ENCODE measurements around the gene LCN15. TPM values are rescaled to one million over a fixed set of nuclear protein-coding genes. Genes with fewer than 3 reads are reported as not detected.
"Not testable (repeated sequence)": the region's sequence is repeated elsewhere in the genome, so short reads cannot be mapped to it uniquely, and the experiment has no call there.

LCN15 gene
- total RNA-seq, 1 donor, result not detected

DNA sequence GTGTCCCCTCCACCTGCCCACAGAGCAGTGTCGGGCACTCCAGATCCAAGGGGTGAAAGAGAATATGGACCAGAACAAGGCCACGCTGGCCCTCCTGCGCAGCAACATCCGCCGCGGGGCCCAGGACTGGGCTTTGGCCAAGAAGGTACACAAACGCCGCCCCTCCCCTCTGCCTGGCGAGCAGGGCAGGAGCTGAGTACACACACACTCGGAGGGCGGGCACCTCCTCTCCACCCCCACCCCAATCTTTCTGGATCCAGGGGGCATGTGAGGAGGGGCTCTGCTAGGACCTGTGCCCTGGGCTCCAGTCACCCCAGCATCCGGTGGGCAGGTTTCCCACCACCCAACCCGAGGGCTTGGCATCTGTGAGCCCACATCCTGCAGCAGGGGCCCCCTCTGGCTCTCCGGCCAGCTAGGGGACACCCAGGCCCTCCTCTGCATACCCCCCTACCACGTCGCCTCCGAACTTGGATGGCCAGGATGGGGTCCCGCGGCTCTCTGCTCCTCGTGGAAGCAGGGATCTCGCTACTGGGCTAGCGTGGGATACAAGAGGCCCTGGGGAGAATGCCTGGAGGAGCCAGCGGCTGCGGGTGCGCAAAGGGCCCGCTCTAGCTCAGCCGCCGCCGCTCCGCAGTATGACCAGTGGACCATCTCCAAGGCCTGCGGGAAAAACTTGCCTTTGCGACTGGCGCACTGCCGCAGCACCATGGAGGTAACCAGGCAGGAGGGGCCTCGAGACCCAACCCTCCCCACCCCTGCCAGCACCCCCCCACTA, 34.9 kb upstream of the LCN15 start:
- no peaks in the 10 kb centered on the region for H3K9me3 ChIP-seq (ENCODE audit: low read depth, low read length)
- H3K4me3 ChIP-seq (ENCODE audit: low read length), result peak overlapping the region; percentile 26
- H3K27me3 ChIP-seq (ENCODE audit: insufficient read depth, low read length), result peaks cover 20% of the 10 kb centered on the region
- peaks cover 32% of the 10 kb centered on the region for H3K4me1 ChIP-seq (ENCODE audit: insufficient read depth, low read length)

DNA sequence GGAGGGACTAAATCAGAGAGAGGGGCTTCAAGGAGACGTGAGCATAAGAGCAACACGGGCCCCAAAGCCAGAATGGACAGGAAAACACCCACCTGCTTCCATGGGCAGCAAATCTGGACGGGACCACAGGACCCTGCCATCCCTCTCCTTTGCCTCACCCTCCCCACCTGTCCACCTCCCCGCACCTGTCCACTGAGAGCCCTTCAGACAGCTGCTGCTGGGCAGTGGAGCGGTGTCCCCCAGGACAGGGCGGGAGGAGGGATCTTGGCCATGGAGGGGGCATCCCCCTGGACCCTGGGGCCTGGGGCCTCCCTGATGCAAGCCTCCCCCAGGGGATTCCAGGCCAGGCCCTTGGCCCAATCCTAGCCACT, 34.4 kb upstream of the LCN15 start:
- Histone ChIP-seq H3K27me3 (ENCODE audit: insufficient read depth, low read length) (peaks cover 20% of the 10 kb centered on the region), H3K9me3 (ENCODE audit: low read depth, low read length) (no peaks in the 10 kb centered on the region), H3K4me1 (ENCODE audit: insufficient read depth, low read length) (peaks cover 32% of the 10 kb centered on the region), H3K4me3 (ENCODE audit: low read length) (no peak overlapping the region)

DNA sequence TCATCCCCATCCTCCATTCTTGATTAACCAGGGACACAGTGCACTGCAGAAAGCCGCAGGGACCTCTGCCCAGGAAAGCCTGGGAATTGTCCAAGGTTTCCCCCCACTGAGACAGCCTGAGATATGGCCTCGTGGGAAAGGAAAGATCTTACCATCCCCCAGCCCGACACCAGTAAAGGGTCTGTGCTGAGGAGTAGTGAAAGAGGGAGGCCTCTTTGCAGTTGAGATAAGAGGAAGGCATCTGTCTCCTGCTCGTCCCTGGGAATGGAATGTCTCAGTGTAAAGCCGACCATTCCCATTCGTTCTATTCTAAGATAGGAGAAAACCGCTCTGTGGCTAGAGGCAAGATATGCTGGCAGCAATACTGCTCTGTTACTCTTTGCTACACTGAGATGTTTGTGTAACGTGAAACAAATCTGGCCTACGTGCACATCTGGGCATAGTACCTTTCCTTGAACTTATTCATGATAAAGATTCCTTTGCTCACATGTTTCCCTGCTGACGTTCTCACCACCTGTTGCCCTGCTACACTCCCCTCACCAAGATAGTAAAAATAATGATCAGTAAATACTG, 32.5 kb upstream of the LCN15 start:
- Histone ChIP-seq H3K27me3 (ENCODE audit: insufficient read depth, low read length) (peaks cover 14% of the 10 kb centered on the region), H3K4me1 (ENCODE audit: insufficient read depth, low read length) (peaks cover 40% of the 10 kb centered on the region)
- H3K9me3 ChIP-seq (ENCODE audit: low read depth, low read length); H3K4me3 ChIP-seq (ENCODE audit: low read length): not testable (repeated sequence)

DNA sequence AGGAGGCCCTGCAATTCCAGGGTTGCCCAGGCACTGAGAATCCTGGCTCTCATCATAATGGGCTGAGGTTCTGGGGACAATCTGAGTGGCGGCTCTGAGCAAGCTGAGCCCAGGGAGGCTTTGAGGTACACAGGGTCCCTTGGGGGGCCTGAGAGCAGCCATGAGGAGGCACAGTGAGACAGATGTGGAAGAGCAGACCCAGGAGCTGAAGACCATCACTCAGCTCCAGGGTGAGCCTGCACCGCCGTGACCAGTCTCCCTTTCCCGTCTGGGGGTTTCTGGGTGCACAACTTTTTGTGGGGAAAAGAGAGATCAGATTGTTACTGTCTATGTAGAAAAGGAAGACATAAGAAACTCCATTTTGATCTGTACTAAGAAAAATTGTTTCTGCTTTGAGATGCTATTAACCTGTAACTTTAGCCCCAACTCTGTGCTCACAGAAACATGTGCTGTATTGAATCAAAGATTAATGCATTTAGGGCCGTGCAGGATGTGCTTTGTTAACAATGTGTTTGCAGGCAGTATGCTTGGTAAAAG, 32.0 kb upstream of the LCN15 start, which contains the start of gene CCDC183:
Gene CCDC183, plus strand, starts transcription at position 101 of the 537 bp plus-strand sequence. Its CDS starts 60 bp downstream, at position 161.
- Histone ChIP-seq H3K9me3 (ENCODE audit: low read depth, low read length) (no peaks in the 10 kb centered on the region), H3K4me1 (ENCODE audit: insufficient read depth, low read length) (peaks cover 43% of the 10 kb centered on the region), H3K27me3 (ENCODE audit: insufficient read depth, low read length) (peaks cover 14% of the 10 kb centered on the region), H3K4me3 (ENCODE audit: low read length) (no peak within 1 kb of the TSS)

DNA sequence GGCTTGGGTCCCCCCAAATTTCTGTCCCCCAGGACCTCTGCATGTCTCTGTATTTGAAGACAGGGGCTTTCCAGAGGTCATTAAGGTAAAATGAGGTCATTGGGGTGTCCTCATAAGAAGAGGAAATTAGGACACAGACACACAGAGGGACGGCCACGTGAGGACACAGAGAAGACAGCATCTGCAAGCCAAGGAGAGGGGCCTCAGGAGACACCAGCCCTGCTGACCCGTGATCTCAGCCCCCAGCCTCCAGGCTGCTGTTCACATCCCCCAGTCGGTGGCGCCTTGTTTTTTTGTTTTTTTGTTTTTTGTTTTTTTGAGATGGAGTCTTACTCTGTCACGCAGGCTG, 30.7 kb upstream of the LCN15 start:
- Histone ChIP-seq H3K9me3 (ENCODE audit: low read depth, low read length) (no peaks in the 10 kb centered on the region), H3K4me1 (ENCODE audit: insufficient read depth, low read length) (peaks cover 38% of the 10 kb centered on the region), H3K27me3 (ENCODE audit: insufficient read depth, low read length) (peaks cover 12% of the 10 kb centered on the region), H3K4me3 (ENCODE audit: low read length) (no peak overlapping the region)

DNA sequence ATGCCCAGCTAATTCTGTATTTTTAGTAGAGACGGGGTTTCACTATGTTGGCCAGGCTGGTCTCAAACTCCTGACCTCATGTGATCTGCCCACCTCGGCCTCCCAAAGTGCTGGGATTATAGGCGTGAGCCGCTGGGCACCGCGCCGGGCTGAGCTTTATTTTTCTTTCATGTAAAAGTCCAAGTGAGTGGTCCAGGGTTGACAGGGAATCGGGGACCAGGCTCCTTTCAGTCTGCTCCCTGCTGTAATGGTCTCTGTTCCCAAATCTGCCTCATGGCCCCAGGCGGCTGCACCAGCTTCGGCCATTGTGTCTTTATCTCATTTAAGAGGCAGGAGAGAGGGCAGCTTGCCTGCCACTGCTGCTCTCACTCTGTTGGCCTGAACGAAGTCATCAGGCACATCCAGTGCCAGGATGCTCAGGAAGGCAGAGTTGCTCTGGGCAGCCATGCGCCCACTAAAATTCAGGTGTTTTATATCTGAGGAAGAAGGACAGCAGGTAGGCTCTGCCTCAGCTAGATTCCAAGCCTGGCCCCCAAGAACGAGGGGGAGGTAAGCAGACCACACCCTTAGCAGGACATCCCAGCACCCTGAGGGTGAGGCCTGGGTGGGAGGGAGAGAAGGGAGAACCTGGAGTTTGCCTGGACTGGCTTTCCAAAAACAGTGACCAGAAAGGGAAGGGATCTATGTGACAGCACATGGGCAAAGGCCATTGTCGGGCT, 30.1 kb upstream of the LCN15 start:
- Histone ChIP-seq H3K9me3 (ENCODE audit: low read depth, low read length) (no peaks in the 10 kb centered on the region), H3K4me1 (ENCODE audit: insufficient read depth, low read length) (peaks cover 34% of the 10 kb centered on the region), H3K4me3 (ENCODE audit: low read length) (no peak overlapping the region), H3K27me3 (ENCODE audit: insufficient read depth, low read length) (peaks cover 12% of the 10 kb centered on the region)

DNA sequence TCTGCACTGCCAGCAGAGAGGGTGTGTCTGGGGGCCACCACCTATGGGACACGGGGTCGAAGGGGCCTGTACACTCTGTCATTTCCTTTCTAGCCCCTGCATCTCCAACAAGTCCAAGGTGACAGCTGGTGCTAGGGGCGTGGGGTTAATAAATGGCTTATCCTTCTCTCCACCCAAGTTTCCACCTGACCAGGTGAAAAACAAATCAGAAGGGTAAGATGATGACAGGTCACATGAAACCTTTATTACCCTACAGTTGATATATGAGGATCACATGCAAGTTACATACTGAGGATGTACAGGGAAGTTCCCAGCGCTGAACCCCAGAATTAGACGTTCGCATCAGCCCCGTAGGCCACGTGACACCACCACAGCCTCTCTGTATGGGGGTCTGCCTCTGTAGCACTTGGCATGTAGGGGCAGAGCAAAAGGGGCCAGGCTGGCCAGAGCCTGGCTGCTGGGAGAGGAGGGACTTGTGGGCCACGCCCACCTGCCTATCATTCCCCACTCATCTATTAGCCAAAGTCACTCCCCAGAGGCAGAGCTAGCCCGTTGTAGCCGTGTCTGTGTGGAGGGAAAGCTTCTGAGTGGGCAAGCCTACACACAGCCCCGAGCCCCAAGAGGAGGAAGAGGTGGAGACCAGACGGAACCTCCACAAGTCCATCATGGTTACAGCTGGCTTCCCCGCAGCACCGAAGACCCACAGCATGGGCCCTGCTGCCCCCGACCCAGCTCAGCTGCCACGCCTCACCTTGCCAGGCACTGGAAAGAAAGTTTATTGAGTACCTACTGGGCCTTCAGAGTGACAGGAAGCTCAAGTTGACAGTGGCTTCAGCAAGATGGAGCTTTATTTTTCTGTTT, 29.0 kb upstream of the LCN15 start:
- peaks cover 3% of the 10 kb centered on the region for H3K27me3 ChIP-seq (ENCODE audit: insufficient read depth, low read length)

DNA sequence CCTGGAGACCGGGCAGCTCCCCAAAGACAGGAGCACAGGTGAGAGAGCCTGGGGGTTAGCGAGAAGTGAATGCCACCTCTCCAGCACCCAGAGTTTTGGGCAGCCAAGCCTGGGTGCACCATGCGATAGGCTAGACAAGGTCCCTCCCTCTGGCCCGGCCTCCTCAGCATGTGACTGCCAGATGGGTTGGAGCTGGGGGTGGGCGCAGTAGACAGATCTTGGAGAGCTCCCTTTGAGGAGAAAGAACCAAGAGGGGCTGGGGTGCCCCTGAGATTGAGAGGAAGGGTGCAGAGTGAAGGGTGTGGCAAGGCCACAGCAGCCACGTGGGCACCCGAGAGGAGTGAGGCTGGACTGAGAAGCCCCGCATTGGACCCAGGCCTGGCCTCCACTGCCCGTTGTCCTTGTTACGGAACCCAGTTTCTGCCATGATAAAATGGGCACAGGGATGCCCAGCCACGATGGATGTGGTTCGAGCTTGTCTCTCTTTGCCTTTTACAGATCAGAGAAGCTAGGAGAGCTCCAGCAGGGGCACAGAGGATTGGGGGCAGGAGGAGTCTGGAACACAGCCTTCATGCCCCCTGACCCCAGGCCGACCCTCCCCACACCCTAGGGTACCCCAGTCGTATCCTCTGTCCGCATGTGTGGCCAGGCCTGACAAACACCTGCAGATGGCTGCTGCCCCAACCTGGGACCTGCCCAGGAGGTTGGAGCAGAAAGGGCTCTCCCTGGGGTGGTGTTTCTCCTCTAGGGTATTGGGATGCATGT, 28.2 kb upstream of the LCN15 start:
- H3K4me1 ChIP-seq (ENCODE audit: insufficient read depth, low read length), result peaks cover 33% of the 10 kb centered on the region
- H3K4me3 ChIP-seq (ENCODE audit: low read length), result no peak overlapping the region
- peaks cover 3% of the 10 kb centered on the region for H3K27me3 ChIP-seq (ENCODE audit: insufficient read depth, low read length)
- no peaks in the 10 kb centered on the region for H3K9me3 ChIP-seq (ENCODE audit: low read depth, low read length)

More for the DNA sequence above, 29.0 kb upstream of the LCN15 start:
- H3K4me1 ChIP-seq (ENCODE audit: insufficient read depth, low read length), result peaks cover 27% of the 10 kb centered on the region
- no peak overlapping the region for H3K4me3 ChIP-seq (ENCODE audit: low read length)
- H3K9me3 ChIP-seq (ENCODE audit: low read depth, low read length), result no peaks in the 10 kb centered on the region

DNA sequence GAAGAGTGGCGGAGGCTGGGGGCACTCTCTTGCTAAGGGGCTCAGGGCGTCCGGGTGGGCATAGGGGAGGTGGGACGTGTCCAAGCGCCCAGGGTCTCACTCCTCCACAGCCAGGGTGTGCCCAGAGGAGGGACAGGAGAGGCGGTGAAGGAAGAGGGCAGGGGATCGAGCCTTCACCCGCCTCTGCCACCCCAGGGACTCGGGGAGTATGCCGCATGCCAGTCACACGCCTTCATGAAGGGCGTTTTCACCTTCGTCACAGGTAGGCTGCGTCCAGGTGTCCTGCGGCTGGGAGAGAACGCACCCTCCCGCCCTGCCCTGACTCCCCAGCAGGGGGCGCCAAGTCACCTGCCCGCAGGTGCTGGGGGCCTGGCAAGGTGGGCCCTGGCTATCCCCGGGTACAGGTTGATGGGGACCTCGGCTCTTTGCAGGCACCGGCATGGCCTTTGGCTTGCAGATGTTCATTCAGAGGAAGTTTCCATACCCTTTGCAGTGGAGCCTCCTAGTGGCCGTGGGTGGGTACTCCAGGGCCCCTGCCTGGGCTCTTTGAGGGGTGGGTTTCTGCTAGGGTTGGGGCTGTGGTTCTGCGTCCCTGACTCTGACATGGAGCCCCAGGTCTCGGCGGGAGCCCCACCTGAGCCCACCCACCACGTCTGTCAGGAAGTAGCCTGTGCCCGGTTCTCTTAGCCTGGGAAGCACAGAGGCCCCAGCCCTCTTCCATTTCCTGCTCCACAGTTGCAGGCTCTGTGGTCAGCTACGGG, 27.4 kb upstream of the LCN15 start:
- no peaks in the 10 kb centered on the region for H3K9me3 ChIP-seq (ENCODE audit: low read depth, low read length)
- H3K4me1 ChIP-seq (ENCODE audit: insufficient read depth, low read length), result peaks cover 35% of the 10 kb centered on the region
- no peaks in the 10 kb centered on the region for H3K27me3 ChIP-seq (ENCODE audit: insufficient read depth, low read length)
- peak overlapping the region; percentile 55 for H3K4me3 ChIP-seq (ENCODE audit: low read length)

DNA sequence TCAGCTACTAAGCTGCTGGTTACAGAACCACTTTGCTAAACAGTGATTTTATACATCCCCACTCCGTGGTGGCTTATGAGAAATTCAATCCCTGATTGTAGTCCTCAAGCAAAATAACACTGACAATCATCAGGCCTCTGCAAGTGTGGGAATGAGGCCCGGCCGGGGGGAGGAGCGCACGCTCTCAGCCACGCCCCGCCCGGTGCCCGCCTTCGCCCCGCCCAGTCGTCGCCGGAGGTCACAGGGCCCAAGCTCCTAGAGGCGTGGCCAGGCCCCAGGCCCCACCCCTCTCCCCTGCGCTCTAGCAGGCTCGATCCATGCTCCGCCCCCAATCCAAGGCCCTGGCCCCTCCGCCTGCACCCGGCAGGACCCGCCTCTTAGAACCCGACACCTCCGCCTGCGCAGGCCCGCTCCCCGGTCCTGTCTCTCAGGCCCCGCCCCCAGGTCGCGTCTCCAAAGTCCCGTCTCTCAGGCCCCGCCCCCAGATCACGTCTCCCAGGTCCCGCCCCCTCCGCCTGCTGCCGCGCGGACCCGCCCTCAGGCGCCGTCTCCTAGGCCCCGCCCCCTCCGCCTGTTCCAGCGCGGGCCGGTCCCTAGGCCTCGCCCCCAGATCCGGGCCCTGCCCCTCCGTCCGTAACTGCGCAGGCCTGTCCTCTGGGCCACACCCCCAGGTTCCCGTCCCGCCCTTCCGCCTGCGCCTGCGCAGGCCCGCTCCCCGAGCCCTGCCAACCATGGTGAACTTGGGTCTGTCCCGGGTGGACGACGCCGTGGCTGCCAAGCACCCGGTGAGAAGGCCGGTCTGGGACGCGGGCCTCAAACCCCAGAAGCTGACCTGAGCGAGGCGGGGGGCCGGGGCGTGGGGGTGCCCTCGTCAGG, 26.6 kb upstream of the LCN15 start, which contains the start of gene TMEM141:
Gene TMEM141, plus strand, starts transcription at position 705 of the 876 bp plus-strand sequence. Its CDS starts 27 bp downstream, at position 732.
- Histone ChIP-seq H3K27me3 (ENCODE audit: insufficient read depth, low read length) (no peaks in the 10 kb centered on the region), H3K4me1 (ENCODE audit: insufficient read depth, low read length) (peaks cover 35% of the 10 kb centered on the region), H3K9me3 (ENCODE audit: low read depth, low read length) (no peaks in the 10 kb centered on the region), H3K4me3 (ENCODE audit: low read length) (peak within 1 kb of the TSS; percentile 55)

DNA sequence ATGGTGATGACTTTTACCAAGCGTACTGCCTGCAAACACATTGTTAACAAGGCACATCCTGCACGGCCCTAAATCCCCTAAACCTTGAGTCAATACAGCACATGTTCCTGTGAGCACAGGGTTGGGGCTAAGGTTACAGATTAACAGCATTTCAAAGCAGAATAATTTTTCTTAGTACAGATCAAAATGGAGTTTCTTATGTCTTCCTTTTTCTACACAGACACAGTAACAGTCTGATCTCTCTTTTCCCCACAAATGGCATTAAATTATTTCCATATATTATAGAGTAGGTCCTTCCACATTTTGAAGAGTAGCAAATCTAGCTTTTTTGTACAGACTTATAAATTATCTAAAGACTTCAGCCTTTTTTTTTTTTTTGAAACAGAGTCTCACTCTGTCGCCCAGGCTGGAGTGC, 25.2 kb upstream of the LCN15 start:
- peaks cover 27% of the 10 kb centered on the region for H3K4me1 ChIP-seq (ENCODE audit: insufficient read depth, low read length)
- no peak overlapping the region for H3K4me3 ChIP-seq (ENCODE audit: low read length)
- H3K9me3 ChIP-seq (ENCODE audit: low read depth, low read length), result no peaks in the 10 kb centered on the region
- no peaks in the 10 kb centered on the region for H3K27me3 ChIP-seq (ENCODE audit: insufficient read depth, low read length)

DNA sequence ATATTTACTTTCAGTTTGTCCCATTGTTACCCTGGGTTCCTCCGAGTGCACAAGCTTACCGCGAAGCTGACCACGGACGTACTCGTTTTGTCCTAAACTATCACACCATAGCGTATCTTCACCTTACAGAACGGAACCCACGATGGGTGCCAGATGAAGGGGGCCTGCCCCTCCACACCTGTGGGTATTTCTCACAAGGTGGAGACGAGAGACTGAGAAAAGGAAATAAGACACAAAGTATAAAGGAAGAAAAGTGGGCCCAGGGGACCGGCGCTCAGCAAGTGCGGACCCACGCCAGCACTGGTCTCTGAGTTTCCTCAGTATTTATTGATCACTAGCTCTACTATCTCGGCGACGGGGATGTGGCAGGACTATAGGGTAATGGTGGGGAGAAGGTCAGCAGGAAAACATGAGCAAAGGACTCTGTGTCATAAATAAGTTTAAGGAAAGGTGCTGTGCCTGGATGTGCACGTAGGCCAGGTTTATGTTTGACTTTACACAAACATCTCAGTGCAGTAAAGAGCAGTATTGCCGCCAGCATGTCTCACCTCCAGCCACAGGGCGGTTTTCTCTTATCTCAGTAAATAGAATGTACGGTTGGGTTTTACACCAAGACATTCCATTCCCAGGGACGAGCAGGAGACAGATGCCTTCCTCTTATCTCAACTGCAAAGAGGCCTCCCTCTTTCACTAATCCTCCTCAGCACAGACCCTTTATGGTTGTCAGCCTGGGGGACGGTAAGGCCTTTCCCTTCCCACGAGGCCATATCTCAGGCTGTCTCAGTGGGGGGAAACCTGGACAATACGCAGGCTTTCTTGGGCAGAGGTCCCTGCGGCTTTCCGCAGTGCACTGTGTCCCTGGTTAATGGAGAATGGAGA, 24.6 kb upstream of the LCN15 start:
- not testable (repeated sequence) for H3K4me3 ChIP-seq (ENCODE audit: low read length); H3K27me3 ChIP-seq (ENCODE audit: insufficient read depth, low read length); H3K9me3 ChIP-seq (ENCODE audit: low read depth, low read length)
- peaks cover 26% of the 10 kb centered on the region for H3K4me1 ChIP-seq (ENCODE audit: insufficient read depth, low read length)
